ENCODE measurements around the gene SMG1.

The SMG1 gene

DNA sequence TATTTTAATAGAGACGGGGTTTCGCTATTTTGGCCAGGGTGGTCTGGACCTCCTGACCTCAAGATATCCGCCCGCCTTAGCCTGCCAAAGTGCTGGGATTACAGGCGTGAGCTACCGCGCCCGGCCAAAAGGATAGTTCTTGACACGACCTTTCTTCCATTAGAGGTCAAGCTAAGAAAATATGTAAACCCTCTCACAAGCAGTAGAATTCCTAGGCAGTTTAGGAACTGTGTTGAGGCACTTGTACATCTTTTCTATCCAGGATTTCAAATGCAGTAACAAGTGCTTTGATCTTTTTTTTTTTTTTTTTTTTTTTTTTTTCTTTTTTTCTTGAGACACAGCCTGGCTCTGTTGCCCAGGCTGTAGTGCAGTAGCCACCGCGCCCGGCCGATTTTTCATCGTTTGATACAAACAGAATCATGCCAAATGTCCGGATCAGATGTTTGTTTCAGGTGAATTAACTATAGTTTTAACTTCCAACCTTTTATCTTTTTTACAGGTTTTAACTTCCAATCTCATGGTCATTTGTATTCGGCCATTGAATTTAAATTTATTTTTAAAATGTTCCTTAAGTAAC is 123.4 kb downstream of the SMG1 start:
- no peak for TF ChIP-seq GATA2 (IDR thresholded peaks at IDR 0.05; ENCODE audit: low read depth, low read length)
- no peak for TF ChIP-seq GATA3 (IDR thresholded peaks at IDR 0.05; ENCODE audit: low read depth, low read length)

DNA sequence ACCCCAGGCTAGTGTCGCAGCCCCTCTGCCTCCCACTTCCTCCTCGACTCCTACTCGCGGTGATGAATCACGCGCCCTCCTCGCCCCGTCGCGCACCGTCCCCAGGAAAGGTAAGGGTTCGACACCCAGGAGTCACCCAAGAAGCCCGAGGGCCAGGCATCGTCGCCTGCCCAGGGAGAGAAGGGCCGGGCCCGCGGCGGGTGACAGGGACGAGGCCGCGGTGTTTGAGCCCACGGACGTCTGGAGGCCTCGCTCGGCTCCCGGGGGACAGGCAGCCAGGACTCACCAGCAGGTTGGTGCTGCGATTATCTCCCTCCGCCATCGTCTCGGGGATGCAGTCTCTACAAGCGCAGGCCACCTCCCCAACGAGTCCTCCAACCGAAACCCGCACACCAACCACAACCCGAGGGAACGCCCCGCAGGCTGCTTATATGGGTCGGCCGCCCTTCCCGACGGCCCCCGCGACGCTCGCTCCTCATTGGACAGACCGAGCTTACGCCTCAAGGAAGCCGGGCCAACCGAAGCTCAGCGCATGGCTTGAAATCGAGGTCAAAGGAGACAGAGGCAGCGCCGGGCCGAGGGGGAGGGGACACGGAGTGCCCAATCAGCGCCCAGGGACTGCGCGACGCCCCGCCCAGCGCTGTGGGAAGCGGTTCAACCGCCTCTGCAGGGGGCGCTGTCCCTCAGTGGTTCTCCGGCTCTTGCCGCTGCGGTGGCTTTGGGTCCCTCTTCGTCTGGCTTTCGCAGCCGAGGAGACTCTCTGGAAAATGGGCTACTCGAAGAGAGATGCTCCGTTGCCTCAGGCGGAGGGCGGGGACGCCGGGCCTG is 124.8 kb downstream of the SMG1 start, which contains the start of gene ARL6IP1:
TSS of gene ARL6IP1 (minus strand) at position 405 of the 828 bp plus-strand sequence. CDS start at position 322, 83 bp downstream.
- peak; percentile 86 for TF ChIP-seq GATA2 (IDR thresholded peaks at IDR 0.05; ENCODE audit: low read depth, low read length)
- no peak for TF ChIP-seq GATA3 (IDR thresholded peaks at IDR 0.05; ENCODE audit: low read depth, low read length)

DNA sequence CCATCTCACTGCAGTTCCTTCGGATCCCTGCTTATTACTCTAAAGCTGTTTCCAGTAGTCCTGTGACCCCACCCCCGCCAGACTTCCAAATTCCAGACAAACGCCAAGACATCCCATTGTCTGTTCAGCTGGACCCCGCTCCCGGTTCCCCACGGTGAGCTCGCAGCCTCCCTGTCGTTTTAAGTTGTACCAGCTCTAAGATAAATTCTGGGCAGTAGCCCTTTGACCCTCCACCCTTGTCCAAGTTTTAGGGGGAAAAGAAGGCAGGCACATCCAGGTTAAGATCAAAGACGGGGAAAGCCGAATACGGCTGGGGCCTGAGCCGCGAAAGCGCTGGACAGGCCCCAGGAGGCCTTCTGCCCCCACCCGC is 125.4 kb downstream of the SMG1 start:
- no peak for TF ChIP-seq GATA2 (IDR thresholded peaks at IDR 0.05; ENCODE audit: low read depth, low read length)
- TF ChIP-seq GATA3 (IDR thresholded peaks at IDR 0.05; ENCODE audit: low read depth, low read length) = no peak

DNA sequence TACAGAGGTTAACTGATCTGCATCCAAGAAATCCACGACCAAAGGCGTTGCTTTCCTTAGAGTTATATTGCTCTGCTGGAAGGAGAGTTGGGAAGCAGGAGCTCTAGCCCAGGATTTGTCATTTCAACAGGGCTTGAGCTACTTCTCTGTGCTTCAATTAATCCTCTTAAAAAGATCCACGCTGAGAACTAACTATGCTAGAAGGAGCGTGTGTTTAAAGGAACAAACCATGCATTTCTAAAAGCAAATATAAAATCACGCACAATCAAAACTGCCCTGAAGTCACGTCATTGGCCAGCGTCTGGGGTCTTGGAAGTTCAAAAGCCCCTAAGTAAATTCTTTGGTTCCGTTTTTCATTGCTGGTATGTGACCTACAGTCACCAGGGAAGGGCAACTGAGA is 125.9 kb downstream of the SMG1 start:
- TF ChIP-seq GATA3 (IDR thresholded peaks at IDR 0.05; ENCODE audit: low read depth, low read length) (no peak), GATA2 (IDR thresholded peaks at IDR 0.05; ENCODE audit: low read depth, low read length) (no peak)

DNA sequence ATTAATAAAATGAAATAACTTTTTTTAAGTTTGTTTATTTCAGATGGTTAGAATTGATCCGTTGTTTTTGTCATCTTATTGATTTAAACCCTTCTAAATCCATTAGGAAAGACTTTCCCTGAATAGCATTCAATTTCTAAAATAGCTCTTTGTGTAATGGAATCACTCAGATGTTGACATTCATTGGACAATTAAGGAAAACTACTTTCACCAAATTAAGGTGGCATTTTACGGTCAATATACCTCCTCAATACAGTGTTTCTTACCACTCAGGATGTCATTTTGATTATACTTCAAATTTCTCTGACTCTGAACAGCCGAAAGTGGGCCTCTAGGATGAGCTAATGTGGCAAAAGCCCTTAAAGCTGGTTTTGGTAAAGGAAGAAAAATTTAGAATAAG is 126.7 kb downstream of the SMG1 start:
- TF ChIP-seq GATA2 (IDR thresholded peaks at IDR 0.05; ENCODE audit: low read depth, low read length) (no peak), GATA3 (IDR thresholded peaks at IDR 0.05; ENCODE audit: low read depth, low read length) (no peak)

DNA sequence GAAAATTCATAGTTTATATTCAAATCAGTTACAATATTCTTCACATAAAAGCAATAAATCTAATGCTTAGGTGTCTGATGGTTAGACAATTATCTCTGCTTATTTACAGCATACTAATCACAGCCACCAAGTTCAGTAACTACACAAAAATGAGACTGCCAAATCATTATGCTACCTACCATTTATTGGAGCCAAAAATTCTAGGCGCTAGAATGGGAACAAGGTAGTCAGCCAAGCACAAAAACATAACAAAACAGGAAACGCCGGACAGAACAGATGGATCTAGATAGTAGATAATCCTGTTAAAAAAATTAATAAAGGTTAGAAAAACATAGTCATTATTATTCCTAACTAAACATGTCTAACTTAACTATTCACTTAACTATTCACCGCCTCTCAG is 128.5 kb downstream of the SMG1 start:
- TF ChIP-seq GATA2 (IDR thresholded peaks at IDR 0.05; ENCODE audit: low read depth, low read length) = no peak
- TF ChIP-seq GATA3 (IDR thresholded peaks at IDR 0.05; ENCODE audit: low read depth, low read length) = no peak

DNA sequence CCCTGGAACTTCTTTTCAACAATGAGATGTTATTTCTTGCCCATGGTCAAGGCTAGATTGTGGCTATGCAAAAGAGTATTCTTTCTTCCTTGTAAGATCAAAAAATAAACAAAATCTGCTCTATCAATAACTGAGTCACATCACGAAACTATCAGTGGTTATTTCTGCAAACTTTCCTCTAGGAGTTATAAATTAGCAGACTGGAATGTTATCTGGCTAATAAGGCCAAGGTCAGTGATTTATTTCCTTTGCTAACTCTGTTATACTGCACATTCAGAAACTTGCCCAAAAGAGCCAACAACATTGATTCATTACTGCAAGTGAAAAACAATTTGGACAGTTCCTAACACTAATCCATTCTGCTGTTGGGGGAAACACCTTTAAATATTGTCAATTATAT is 129.8 kb downstream of the SMG1 start:
- TF ChIP-seq GATA2 (IDR thresholded peaks at IDR 0.05; ENCODE audit: low read depth, low read length) (no peak), GATA3 (IDR thresholded peaks at IDR 0.05; ENCODE audit: low read depth, low read length) (no peak)

DNA sequence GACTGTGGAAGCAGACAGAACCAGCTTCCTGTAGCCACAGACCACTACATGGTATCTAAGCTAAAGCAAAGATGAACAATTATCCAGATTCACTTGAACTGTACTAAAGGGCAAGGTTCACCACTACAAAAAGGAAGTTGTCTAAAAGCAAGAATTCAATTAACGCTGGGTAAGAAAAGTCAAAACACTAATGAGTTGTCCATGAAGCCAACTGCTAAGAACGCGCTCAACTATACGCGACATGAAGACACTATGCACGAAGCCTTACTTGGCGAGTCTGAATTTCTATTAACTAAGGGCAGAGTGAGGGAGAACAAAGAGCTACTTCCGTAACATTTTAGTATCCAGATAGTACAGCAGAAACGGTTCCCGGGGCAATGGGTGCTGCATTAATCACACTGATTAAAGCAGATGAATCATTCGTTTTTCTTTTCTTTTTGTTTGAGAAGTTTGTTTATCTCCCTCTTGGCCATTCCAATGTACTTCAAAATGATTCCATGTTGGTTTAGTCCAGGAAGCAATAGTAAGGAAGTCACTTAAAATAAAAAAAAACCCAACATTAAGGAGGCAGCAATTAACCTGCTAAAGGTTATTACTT is 133.3 kb downstream of the SMG1 start:
- TF ChIP-seq GATA3 (IDR thresholded peaks at IDR 0.05; ENCODE audit: low read depth, low read length) (no peak), GATA2 (IDR thresholded peaks at IDR 0.05; ENCODE audit: low read depth, low read length) (no peak)

DNA sequence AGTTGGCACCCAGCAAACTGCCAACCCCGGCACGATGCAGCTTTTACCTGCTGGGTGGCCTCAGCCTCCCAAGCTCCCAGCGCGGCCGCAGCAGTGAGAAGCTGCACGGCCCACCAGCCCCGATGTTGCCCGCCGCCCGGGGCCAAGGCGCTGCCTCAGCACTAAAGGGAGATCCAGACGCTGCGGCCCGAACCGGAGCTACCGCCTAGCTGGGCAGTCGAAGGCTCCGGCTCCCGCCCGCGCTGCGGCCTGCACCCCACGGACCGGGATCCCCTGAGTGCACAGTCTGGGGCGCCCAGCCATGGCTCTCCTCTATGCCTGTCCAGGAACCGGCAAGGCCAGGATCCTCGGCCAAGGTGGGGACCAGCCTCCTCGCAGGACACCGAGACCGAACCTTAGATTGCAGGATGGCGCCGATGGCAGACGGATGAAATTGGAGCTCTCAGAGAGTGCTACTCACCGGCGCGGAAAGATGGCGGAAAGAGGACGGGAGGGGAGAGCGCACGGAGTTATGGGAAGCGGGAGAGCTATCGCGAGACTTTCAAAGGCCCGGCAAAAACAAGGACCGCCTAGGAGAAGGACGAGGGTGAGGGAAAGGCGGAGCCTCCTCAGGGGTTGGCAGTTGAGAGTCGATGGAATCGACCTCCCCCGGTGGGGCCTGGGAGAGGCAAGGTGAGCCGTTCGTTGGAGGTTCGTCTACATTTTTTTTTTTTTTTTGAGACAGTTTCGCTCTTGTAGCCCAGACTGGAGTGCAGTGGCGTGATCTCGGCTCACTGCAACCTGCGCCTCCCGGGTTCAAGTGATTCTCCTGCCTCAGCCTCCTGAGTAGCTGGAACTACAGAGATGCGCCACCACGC is 136.1 kb downstream of the SMG1 start, which contains the start of gene RPS15A:
TSS of gene RPS15A (minus strand) at position 485 of the 857 bp plus-strand sequence. CDS start 1,221 bp downstream, outside the sequence.
- TF ChIP-seq GATA2 (IDR thresholded peaks at IDR 0.05; ENCODE audit: low read depth, low read length) (no peak), GATA3 (IDR thresholded peaks at IDR 0.05; ENCODE audit: low read depth, low read length) (no peak)

DNA sequence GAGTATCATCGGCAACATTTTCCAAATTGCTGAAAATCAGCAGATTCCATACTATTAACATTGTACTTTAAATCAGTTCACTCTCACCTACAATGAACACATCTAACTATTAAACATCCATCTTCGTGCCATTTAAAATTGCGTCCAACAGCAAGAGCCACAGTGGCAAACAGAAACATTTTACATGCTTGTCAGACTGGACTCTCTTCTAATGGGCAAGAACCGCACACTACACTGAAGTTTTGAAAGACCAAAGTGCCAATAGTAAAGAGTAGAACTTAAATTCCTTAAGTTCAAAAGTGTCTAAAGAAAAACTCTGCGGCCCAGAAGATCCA is 136.7 kb downstream of the SMG1 start:
- no peak for TF ChIP-seq GATA3 (IDR thresholded peaks at IDR 0.05; ENCODE audit: low read depth, low read length)
- no peak for TF ChIP-seq GATA2 (IDR thresholded peaks at IDR 0.05; ENCODE audit: low read depth, low read length)

DNA sequence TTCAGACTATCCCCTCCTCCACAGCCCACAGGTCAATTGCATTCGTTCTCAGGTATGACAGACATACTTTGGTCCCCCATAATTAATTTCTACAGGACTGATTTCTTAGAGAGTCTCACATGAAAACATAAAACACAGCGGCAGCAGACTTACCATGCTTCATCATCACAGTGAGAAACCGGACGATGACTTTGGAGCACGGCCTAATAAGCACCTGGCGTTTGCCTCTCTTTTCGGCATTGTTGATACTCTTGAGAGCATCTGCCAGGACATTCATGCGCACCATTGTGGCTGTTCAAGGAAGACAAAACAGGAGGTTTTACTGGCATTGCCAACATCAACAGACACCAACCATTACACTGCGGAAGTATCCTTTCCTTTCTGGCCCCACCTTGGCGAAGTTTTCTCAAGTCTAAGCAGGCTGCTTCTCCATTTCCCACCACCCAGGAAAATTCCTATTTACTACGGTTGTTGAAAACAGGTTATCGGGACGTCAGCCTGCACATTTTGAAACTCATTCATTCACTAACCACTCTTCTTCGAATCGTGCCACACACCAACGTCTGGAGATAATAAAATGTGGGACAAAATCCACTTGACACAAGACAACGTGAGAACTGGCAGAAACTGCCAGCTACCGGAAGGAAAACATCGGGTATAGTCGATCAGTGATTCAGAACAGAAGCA is 137.2 kb downstream of the SMG1 start:
- no peak for TF ChIP-seq GATA3 (IDR thresholded peaks at IDR 0.05; ENCODE audit: low read depth, low read length)
- TF ChIP-seq GATA2 (IDR thresholded peaks at IDR 0.05; ENCODE audit: low read depth, low read length) = no peak

DNA sequence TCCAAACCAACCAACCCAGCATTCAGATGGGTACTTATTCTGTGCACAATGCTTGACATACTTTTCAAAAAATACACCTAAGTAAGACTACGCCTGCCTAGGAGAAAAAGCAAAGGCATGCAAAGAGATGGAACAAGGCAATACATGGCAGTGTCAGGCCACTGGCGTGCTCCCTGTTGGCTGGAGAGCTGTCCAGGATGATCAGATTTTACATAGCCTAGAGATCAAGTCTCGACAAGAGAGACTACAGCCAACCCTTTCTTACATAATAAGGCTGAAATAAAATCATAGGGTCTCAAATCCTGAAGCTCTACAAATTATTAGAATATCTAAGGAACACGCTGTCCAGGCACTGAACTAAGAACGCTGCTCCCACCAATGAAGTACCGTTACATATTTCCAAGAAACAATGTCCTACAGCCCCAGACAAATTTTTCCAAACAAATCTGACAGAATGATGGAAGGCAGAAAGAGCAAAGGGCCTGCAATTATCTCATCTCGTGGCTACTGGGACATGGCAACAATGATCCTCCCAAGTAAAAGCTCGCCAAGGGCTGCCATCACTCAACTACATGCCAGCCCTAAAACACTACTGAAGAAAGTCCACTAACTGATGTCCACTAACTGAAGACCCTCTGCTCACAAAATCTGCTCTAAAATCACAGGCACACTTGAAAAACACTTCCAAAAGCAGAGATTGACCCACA is 141.1 kb downstream of the SMG1 start:
- TF ChIP-seq GATA2 (IDR thresholded peaks at IDR 0.05; ENCODE audit: low read depth, low read length) = no peak
- no peak for TF ChIP-seq GATA3 (IDR thresholded peaks at IDR 0.05; ENCODE audit: low read depth, low read length)
